Esophagus muscularis mucosa (tissue), 3 donors: ENCODE data around the gene PHC2.

Source experiments
- EP300 ChIP-seq: sonication (generic); formaldehyde crosslinking; IDR thresholded peaks from one replicate; pipeline ENCODE4 v1.6.1; 2017; ENCODE audit warnings: antibody characterized with exemption
- TF ChIP-seq, protein P1 (sequence below), 3 experiments: fragments of 200-600 bp in 2 of 3; fragments of 450-650 bp in 1 of 3; sonication (generic) in 2 of 3; IDR thresholded peaks; one replicate each; pipeline ENCODE4 v1.5.1; 2017 to 2019; ENCODE audit warnings: antibody characterized with exemption in 3 of 3, mild to moderate bottlenecking in 2 of 3, moderate library complexity in 1 of 3

DNA sequence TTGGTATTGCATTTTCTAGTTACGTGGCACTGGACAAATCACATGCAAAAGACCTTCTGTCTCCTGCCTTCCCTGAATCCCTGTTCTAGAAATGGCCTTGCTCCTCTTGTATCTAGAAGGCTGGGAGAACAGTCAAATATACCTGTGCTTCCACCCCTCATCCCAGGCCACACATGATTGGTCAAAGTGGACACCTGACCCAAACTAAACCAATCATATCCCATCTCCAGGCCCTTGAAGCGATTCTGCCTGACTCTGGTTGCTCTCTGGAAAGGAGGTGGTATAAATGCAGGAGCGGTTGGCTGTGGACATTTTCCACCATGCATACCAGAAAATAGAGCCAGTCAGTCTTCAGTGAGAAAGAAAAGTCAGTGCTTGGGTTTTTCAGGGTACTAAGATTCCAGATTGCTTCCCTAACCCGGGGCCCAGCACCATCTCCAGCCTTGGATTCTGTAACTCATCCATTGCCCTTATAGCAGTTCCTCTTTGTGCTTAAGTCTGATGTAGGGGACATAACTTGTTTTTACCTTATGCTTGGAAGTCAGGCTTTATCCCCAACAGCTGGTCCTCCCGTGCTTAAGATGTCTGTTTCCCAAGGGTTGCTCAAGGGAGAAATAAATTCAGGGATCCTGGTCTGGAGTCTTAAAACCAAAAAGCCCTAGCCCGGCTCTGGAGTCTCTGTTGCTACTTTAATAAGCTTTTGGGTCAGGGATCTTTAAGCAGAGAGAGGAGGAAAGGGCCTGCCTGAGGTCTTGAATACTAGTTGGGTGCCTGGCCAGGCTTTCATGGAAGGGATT is 7.7 kb upstream of the PHC2 start:
- TF ChIP-seq, protein P1, sequence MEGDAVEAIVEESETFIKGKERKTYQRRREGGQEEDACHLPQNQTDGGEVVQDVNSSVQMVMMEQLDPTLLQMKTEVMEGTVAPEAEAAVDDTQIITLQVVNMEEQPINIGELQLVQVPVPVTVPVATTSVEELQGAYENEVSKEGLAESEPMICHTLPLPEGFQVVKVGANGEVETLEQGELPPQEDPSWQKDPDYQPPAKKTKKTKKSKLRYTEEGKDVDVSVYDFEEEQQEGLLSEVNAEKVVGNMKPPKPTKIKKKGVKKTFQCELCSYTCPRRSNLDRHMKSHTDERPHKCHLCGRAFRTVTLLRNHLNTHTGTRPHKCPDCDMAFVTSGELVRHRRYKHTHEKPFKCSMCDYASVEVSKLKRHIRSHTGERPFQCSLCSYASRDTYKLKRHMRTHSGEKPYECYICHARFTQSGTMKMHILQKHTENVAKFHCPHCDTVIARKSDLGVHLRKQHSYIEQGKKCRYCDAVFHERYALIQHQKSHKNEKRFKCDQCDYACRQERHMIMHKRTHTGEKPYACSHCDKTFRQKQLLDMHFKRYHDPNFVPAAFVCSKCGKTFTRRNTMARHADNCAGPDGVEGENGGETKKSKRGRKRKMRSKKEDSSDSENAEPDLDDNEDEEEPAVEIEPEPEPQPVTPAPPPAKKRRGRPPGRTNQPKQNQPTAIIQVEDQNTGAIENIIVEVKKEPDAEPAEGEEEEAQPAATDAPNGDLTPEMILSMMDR (IDR thresholded peaks at IDR 0.05) = no peak
- TF ChIP-seq EP300 = no peak
